OCI-LY3 (cell line): ENCODE data around the gene CMKLR1.

Source experiments
- CTCF ChIP-seq: fragments of 200-600, 300-600 bp; sonication (generic); IDR thresholded peaks from 2 replicates; pipeline ENCODE4 v1.5.1; 2014; ENCODE audit warnings: antibody characterized with exemption, low read length, low read depth
- EZH2phosphoT487 ChIP-seq: fragments of 200-600 bp; shearing (Covaris generic); IDR thresholded peaks from 2 replicates; pipeline ENCODE4 v1.6.1; 2018; ENCODE audit warnings: antibody characterized with exemption, mixed run types, low read depth

- TF ChIP-seq CTCF (no peak), EZH2phosphoT487 (no peak)
Observed at GRCh38 chr12:108328420-108328819, 10.7 kb downstream of the CMKLR1 start.
